Parathyroid adenoma (tissue), 2 donors: Measurements from ENCODE around the gene IFITM1.

Source experiments
- H2AFZ ChIP-seq: fragments of 300-600 bp; sonication (generic); one replicate; pipeline ENCODE4 v1.7.0; 2017; ENCODE audit warnings: antibody characterized with exemption, mild to moderate bottlenecking
- H3K27ac ChIP-seq: fragments of 300-600 bp; sonication (generic); one replicate; pipeline ENCODE4 v1.7.0; 2017
- H3K27me3 ChIP-seq: fragments of 300-600 bp; sonication (generic); one replicate; pipeline ENCODE4 v1.7.0; 2017; ENCODE audit warnings: low read length; ENCODE audit not compliant: control insufficient read depth, insufficient read depth
- H3K36me3 ChIP-seq: fragments of 300-600 bp; sonication (generic); one replicate; pipeline ENCODE4 v1.7.0; 2017; ENCODE audit warnings: low read length; ENCODE audit not compliant: control insufficient read depth, insufficient read depth
- H3K4me1 ChIP-seq: fragments of 300-600 bp; sonication (generic); one replicate; pipeline ENCODE4 v1.7.0; 2017; ENCODE audit warnings: control low read depth
- H3K4me2 ChIP-seq: fragments of 300-600 bp; sonication (generic); one replicate; pipeline ENCODE4 v1.7.0; 2017; ENCODE audit warnings: low read length
- H3K4me3 ChIP-seq: fragments of 300-600 bp; sonication (generic); one replicate; pipeline ENCODE4 v1.7.0; 2017; ENCODE audit warnings: low read depth, low read length
- H3K79me2 ChIP-seq: fragments of 300-600 bp; sonication (generic); one replicate; pipeline ENCODE4 v1.7.0; 2017; ENCODE audit warnings: control low read depth
- H3K9ac ChIP-seq: fragments of 300-600 bp; sonication (generic); one replicate; pipeline ENCODE4 v1.7.0; 2017; ENCODE audit warnings: mild to moderate bottlenecking
- H3K9me3 ChIP-seq: fragments of 300-600 bp; sonication (generic); one replicate; pipeline ENCODE4 v1.7.0; 2017; ENCODE audit warnings: low read length; ENCODE audit not compliant: control insufficient read depth
- CTCF ChIP-seq: fragments of 300-600 bp; sonication (generic); IDR thresholded peaks from one replicate; pipeline ENCODE4 v1.7.0; 2017; ENCODE audit warnings: antibody characterized with exemption, mild to moderate bottlenecking
- donor health status: primary hyperparathyroidism.

IFITM1 gene

DNA sequence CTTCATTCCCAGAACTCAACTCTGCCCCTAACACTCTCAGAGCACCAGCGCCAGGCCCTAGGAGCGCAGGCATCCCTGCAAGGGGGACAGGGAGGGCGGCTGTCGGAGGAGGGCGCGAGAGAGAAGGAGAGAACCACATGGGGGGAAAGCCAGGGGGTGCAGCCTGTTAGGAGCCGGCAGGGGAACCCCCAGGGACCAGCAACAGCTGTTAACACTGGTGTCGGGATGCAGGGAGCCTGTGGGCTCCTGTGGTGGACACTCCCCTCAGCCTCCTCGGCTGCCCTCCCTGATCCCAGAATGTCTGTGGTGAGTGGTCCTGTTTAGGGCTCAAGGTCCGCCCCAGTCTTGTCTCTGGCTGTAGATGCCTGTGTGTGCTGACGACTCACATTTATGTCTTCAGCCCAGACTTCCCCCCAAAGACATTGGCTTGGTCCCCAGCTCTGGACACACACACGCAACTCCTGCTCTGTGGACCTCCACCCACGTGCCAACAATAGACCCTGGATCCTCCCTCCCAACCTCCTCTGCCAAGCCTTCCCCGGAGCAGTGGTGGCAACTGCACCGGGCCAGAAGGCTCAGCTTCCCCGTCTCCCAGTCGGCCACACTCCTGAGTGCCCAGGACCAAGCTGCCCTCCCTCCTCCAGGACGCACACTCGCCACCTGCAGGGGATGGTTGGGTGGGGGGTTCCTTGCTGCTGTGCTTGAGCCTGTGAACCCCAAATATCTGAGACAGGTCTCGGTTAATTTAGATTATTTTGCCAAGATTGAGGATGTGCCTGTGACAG lies 13.7 kb upstream of the IFITM1 start:
- no peaks in the 10 kb centered on the region for H3K27me3 ChIP-seq
- no peak overlapping the region for H3K4me3 ChIP-seq
- H3K27ac ChIP-seq = no peak overlapping the region
- no peaks in the 10 kb centered on the region for H3K4me1 ChIP-seq
- no peak for TF ChIP-seq CTCF
- H3K4me2 ChIP-seq = no peak overlapping the region
- no peak overlapping the region for H2AFZ ChIP-seq
- no peaks in the 10 kb centered on the region for H3K9me3 ChIP-seq
- no peaks in the 10 kb centered on the region for H3K79me2 ChIP-seq
- H3K36me3 ChIP-seq = no peaks in the 10 kb centered on the region
- H3K9ac ChIP-seq = no peak overlapping the region

DNA sequence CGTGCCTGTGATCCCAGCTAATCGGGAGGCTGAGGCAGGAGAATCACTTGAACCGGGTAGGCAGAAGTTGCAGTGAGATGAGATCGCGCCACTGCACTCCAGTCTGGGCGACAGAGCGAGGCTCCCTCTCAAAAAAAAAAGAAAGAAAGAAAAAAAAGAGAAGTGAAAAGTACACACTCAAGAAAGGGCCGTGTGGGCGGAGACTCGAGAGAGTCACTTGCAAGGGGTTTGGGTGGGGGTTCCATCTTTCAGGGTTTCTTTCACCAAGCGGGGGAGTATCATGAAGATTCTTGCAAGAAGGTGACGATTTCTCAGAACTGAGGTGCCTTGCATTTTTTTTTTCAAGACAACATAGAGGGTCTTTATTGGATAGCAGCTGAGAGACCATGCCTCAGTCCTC lies 10.5 kb upstream of the IFITM1 start:
- no peak overlapping the region for H3K9ac ChIP-seq
- TF ChIP-seq CTCF = no peak
- H3K79me2 ChIP-seq = no peaks in the 10 kb centered on the region
- no peak overlapping the region for H2AFZ ChIP-seq
- H3K4me1 ChIP-seq = peaks cover 3% of the 10 kb centered on the region
- no peak overlapping the region for H3K27ac ChIP-seq
- H3K27me3 ChIP-seq = no peaks in the 10 kb centered on the region
- H3K9me3 ChIP-seq = no peaks in the 10 kb centered on the region
- no peak overlapping the region for H3K4me2 ChIP-seq
- H3K36me3 ChIP-seq = no peaks in the 10 kb centered on the region
- no peak overlapping the region for H3K4me3 ChIP-seq

DNA sequence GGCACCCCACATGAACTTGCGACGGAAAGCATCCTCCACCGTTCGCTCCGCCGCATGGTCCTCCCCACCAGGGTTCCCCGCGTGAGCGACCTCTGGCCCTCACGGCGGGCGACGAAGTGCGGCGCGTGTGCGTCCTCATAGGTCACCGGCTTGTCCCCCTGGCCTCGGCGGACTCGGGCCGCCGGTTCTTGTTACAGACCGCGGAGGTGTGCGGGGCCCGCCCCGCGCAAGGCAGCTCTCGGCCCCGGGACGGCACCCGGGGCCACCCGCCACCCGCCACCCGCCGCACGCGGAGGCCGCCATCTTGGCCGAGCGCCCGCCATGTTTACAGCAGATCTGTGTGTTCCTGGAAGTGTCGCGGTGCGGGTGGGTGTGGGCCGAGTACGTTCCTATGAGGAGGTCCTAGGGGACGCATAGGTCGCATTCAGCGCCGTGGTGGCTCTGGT lies 9.8 kb upstream of the IFITM1 start:
- Histone ChIP-seq H3K79me2 (no peaks in the 10 kb centered on the region), H3K9me3 (no peaks in the 10 kb centered on the region), H2AFZ (no peak overlapping the region), H3K27ac (no peak overlapping the region), H3K27me3 (no peaks in the 10 kb centered on the region), H3K4me3 (no peak overlapping the region), H3K36me3 (no peaks in the 10 kb centered on the region), H3K4me1 (peaks cover 4% of the 10 kb centered on the region), H3K9ac (no peak overlapping the region), H3K4me2 (no peak overlapping the region)
- no peak for TF ChIP-seq CTCF

DNA sequence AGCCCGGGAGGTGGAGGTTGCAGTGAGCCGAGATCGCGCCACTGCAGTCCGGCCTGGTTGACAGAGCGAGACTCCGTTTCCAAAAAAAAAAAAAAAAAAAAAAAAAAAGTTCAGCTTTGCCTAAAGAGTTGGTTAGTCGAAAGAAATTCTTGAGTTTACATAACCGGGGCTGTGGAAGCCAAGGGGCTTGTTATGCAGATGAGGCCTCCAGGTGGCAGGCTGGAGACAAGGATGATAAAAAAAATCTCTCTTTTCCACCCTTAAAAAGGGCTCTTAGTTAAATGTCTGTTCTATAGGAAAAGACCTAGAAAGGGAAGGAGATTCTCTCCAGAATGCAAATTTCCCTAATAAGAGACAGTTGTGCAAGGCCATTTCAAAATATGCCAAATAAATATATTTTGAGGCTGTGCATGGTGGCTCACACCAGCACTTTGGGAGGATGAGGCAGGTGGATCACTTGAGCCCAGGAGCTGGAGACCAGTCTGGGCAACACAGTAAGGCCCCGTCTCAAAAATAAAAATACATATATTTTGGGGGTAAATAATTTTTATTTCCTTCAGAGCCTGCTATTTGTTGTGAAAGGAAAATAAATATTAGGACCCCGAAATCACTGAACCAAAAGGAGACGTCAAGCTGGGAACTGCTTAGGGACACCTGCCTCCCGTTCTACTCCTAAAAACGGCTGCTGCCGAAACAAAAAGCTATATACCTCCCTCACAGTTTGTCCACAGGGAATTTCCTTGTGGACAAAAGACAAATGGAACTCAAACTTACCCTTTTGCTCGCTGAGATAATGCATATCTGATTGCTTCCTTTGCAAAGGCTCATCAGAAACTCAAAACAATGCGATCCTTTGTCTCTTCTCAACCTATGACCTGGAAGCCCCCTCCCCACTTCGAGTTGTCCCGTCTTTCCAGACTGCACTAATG lies 8.7 kb upstream of the IFITM1 start:
- H2AFZ ChIP-seq = no peak overlapping the region
- peaks cover 9% of the 10 kb centered on the region for H3K4me1 ChIP-seq
- TF ChIP-seq CTCF = peak; percentile 58
- H3K4me2 ChIP-seq = no peak overlapping the region
- no peak overlapping the region for H3K27ac ChIP-seq
- H3K36me3 ChIP-seq = no peaks in the 10 kb centered on the region
- H3K27me3 ChIP-seq = no peaks in the 10 kb centered on the region
- no peak overlapping the region for H3K9ac ChIP-seq
- H3K9me3 ChIP-seq = no peaks in the 10 kb centered on the region
- H3K4me3 ChIP-seq = no peak overlapping the region
- H3K79me2 ChIP-seq = no peaks in the 10 kb centered on the region
